ENCODE results near the gene ZC3HAV1. TPM values are rescaled to one million over a fixed set of nuclear protein-coding genes. Genes with fewer than 3 reads are reported as not detected.
"Not testable (repeated sequence)": the region's sequence is repeated elsewhere in the genome, so short reads cannot be mapped to it uniquely, and the experiment has no call there.

ZC3HAV1 gene
- total RNA-seq, 1 experiment from 2014 or later = 37.2 TPM

DNA sequence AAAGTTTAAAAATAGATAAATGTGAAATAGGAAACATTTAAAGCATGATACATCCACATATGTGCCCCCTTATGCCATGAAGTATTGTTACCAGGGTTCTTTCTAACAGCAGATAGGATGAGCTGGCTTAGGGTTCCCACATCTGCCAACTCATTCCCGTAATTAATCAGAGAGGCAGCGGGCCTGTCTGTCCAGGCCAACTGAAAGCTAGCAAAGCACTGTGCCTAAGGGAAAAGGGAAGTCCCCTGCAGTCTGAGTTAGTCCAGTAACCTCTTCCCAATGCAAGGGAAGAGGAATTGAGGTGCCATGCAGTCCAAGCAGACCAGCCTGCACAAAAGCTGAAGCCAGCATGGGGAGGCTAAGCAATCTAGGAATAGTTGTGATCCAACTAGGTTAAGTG, 55.4 kb downstream of the ZC3HAV1 start:
- DNase-seq (ENCODE audit: low read depth) = peak; percentile 67

DNA sequence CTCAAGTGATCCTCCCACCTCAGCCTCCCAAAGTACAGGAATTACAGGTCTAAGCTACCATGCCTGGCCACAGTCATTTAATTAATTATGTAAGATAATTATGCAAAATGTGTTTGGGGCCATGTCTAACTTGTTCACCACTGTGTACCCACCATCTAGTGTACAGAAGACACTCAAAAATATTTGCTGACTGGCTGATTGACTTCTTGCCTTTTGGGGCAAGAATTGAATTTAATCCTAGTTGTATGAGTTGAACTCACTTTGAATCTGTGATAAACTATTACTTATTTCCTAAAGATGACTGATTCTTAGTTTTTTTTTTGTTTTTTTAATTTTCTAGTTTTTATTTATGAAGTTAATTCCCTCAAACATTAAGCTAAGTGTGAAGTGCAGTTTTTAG, 57.9 kb downstream of the ZC3HAV1 start:
- no peak for DNase-seq (ENCODE audit: low read depth)

GRCh38 chr7:139049936-139050335, 59.6 kb downstream of the ZC3HAV1 start:
- no peak for DNase-seq (ENCODE audit: low read depth)

DNA sequence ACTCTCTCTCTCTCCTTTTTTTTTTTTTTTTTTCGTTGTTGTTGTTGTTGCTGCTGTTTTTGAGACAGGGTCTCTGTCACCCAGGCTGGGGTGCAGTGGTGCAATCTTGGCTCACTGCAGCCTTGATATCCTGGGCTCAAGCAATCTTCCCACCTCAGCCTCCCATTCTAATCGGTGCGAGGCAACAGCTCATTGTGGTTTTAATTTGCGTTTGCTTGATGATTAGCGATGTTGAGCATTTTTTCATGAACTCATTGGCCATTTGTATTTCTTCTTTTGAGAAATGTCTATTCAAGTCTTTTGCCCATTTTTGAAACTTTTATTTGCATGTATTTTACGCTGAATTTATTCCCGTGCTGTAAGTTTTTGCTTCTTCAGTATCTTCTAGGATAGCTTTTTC, 60.4 kb downstream of the ZC3HAV1 start:
- DNase-seq (ENCODE audit: low read depth) = no peak

GRCh38 chr7:139047970-139048369, 61.5 kb downstream of the ZC3HAV1 start:
- no peak for DNase-seq (ENCODE audit: low read depth)

GRCh38 chr7:139046143-139046542, 63.4 kb downstream of the ZC3HAV1 start:
- no peak for DNase-seq (ENCODE audit: low read depth)

- DNase-seq (ENCODE audit: low read depth) = no peak
Measured at GRCh38 chr7:139044813-139045794, 64.4 kb downstream of the ZC3HAV1 start.

DNA sequence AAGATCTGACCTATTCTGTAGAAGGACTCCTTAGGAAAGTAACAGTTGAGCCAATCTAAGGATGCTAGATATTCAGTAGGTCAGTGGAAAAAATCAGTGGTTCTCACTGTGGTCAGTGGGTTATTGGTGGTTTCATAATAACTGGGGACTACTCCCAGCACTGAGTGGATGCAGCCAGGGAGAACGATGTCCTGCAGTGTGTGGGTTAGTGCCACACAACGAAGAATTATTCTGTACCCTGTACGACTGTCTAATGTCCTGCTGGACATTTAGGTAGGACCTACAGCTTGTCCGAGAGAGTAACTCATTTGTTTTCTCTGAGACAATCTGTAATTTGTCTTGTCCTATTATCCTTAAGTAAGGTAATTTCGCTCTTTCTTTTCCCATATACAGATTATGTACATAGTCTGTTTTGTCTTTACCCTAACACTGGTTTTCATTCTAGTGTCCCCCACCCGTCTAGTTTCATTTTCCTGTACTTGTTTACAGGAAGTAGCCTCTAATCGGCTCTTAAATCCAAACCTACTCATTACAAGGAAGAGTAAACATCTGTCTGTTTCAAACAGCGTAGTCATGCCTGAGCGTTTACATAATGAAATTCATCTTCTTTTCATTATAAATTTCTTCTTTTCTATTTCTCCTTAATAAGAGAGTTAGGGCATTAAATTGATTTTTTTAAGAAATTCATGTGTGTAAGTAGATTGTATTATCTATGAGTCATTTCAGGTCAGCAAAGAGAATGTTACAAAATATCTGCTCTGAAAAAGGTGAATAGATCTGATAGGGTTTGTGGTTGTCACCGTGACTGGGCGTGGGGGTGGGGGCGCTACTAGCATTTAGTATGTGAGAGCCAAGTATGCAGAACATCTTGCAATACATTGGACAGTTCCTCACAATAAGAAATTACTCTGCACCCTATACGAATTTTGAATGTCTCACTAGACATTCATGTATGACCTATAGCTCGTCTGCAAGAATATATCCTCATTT, 65.4 kb downstream of the ZC3HAV1 start:
- DNase-seq (ENCODE audit: low read depth) = no peak

- DNase-seq (ENCODE audit: low read depth) = no peak
Measured at GRCh38 chr7:139041378-139042085, 68.0 kb downstream of the ZC3HAV1 start.

- DNase-seq (ENCODE audit: low read depth) = no peak
Measured at GRCh38 chr7:139038691-139039090, 70.8 kb downstream of the ZC3HAV1 start.

DNA sequence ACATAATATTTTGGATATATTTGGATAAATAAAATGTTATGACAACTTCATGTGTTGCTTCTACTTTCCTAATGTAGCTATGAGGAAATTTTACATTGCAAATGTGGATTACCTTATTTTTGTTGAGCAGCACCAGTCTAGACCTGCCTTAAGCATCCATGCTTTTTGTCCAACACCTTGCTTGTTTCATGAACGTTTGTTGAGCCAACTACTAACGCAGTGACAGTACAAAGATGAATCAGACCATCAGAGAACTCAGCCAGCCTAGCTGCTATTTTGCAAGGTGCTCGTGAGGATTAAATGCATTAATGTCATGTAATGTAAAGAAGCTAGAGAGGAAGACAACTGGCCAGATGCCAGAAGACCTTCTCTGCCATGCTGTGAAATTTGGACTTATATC, 72.6 kb downstream of the ZC3HAV1 start:
- DNase-seq (ENCODE audit: low read depth) = no peak

DNA sequence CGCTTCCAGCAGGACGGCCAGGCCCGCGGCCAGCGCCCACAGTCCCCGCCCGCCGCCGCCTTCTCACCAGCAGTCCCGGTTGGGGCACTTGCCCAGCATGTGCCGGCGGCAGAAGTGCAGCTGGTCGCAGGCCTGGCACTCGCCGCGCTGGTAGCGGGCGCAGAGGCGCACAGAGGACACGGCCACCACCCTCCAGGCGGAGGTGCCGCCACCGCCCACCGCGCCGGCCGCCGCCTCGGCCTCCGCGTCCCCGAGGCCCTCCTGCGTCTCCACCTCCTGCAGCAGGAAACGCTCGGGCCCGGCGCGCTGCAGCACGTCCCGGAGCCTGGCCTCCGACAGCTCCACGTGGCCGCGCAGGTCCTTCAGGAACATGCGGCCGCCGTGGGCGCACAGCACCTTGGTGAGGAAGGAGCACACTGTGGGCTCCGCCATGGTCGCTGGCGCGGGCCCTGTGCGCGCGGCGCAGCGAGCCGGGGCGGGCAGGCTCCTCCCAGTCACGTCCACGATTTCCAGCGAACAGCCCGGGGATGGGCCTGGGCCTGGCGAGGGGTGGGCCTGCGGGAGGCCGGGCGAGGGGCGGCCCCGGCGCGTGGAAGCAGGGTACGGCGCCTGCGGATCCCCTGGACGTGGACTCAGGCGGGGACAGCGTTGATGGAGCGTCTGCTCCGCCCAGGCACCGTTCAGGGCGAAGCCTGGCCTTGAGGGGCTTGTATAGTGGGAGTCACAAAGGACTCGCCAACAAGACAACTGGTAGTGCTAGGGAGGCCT, 73.8 kb downstream of the ZC3HAV1 start, which contains the start of gene ZC3HAV1L:
TSS of gene ZC3HAV1L (minus strand) at position 457 of the 768 bp plus-strand sequence. CDS start at position 432, 25 bp downstream.
- peak; percentile 70 for DNase-seq (ENCODE audit: low read depth)

GRCh38 chr7:139034855-139035585, 74.5 kb downstream of the ZC3HAV1 start:
- peak; percentile 45 for DNase-seq (ENCODE audit: low read depth)

DNA sequence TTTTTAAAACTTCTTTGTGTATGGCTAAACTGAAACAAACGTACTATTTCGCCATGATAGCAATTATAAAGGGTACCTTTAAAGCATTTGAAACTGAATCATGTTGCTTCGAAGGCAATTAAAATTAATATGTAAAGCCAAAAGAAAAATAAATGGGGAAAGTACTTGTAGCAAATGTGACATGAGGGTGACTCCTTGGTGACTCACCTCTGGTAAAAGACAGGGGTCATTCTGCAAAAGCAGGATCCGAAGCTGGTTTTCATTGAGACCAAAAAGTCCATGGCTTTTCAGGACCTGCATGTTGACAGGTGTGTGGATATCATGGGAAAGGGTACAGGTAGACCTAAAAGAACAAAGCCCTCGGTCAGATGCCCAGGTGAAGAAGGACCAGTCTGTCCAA, 75.2 kb downstream of the ZC3HAV1 start:
- DNase-seq (ENCODE audit: low read depth) = peak; percentile 28

DNA sequence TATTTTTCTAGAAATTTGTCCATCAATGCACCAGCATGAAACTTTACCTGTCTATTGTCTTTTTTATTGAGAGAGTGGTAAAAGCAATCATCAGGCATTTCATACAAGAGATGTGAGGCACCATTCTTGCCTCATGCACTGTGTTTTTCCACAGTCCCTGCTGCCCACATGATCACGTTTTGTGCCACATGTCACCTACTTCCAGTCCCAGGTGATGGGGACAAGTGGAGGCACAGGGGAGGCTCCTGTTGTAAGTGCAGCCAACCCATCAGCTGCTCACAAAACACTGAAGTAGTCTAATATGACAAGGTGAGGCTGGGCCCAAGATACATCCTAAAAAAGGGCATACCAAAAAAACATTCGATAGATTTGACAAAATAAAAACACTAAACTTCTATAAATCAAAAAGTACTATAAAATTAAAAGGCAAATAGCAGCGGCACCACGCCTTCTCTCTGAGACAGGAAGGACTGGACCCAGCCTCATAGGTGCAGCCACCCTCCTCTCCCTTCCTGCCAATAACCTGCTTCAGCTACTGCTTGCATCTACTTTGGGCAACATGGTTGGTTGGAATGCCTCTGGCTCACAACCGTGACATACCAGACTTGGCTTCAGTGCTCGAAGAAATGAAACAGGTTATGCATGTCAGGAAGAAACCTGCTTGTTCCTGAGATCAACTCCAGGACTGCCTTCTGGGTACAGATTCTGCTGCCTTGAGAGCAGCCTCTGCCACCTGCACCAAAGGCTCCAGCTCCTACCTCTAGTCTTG, 76.0 kb downstream of the ZC3HAV1 start:
- no peak for DNase-seq (ENCODE audit: low read depth)

GRCh38 chr7:139032473-139032872, 77.0 kb downstream of the ZC3HAV1 start:
- no peak for DNase-seq (ENCODE audit: low read depth)

DNA sequence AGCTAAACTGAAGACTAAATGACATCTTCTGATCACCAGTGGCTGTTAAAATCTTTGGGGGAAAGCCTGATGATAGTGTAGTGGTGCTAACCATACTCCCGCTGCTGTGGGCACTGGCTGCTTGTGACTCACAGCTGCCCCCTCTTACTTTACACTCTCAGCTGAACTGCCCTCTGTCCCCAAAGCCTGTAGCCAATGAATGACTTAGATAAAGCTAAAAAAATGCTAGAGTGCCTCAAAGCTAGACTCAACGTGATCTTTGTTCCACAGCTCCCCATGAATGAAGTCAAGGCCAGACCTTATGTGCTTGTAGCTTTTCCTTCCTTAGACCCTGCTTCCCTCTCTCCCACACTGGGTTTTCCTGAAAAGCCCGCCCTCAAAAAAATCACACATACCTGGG, 80.2 kb downstream of the ZC3HAV1 start:
- DNase-seq (ENCODE audit: low read depth) = no peak

DNA sequence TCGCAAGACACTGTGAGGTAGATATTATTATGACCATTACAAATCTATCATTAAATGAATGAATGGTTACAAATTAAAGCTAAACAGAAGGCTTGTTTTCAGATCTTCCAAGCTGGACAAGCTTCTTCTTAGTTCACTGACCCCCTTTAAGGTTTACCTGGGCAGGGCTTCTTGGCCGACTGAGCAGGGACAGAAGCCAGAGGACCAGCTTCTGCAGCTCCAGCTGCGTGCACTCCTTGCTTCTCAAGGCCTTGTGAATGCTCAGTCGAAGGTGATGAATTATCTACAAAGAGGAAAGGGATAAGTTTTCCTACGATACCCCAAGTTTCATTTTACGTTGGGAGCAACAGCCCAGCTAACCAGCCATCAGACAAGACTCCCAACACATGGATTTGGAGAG, 83.0 kb downstream of the ZC3HAV1 start:
- DNase-seq (ENCODE audit: low read depth) = no peak

- not testable (repeated sequence) for DNase-seq (ENCODE audit: low read depth)
Measured at GRCh38 chr7:139025861-139026260, 83.7 kb downstream of the ZC3HAV1 start.
